Measurements from ENCODE around the gene CDKAL1.

DNA sequence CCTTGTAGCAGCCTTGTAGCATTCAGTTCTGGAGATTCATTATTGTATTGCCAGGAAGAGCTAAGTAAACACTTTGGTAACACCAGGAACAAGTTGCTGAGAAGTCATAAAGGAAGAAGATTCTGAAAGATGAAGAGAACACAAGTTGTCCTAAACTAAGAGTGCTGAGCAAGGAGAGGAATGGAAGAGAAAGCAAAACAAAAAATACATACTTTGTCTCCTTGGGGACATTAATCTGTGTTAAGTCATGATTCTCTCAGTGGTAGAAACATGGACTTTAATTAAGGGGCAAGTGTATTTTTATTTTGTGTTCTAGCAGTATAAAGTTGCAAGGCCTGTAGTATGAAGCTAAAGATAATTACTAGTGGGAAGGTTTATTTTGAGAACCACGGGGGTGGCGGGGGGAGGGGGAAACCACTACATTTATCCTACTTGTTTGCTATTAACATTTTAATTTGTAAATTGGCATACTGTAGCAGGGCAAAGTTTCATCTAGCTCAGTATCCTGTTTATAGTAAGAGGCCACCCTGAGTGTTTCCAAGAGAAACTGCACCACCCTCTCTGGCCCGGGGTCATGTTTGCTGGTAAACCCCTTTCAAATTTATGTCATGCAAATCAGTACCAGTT, 463.0 kb downstream of the CDKAL1 start:
- TF ChIP-seq TCF4 (CRISPR knock-in tag; IDR thresholded peaks at IDR 0.05; ENCODE audit: borderline replicate concordance) (no peak), RARB (CRISPR knock-in tag; IDR thresholded peaks at IDR 0.05) (no peak), TSHZ2 (CRISPR knock-in tag; IDR thresholded peaks at IDR 0.05) (no peak), ZNF565 (CRISPR knock-in tag; conservative IDR thresholded peaks at IDR 0.05; ENCODE audit: low read depth) (no peak), GLIS3 (CRISPR knock-in tag; IDR thresholded peaks at IDR 0.05) (no peak), TOX (CRISPR knock-in tag; IDR thresholded peaks at IDR 0.05; ENCODE audit: borderline replicate concordance) (no peak), ISL1 (CRISPR knock-in tag; IDR thresholded peaks at IDR 0.05) (no peak), ZFP3 (CRISPR knock-in tag; IDR thresholded peaks at IDR 0.05) (no peak)
- TF ChIP-seq, protein P1, sequence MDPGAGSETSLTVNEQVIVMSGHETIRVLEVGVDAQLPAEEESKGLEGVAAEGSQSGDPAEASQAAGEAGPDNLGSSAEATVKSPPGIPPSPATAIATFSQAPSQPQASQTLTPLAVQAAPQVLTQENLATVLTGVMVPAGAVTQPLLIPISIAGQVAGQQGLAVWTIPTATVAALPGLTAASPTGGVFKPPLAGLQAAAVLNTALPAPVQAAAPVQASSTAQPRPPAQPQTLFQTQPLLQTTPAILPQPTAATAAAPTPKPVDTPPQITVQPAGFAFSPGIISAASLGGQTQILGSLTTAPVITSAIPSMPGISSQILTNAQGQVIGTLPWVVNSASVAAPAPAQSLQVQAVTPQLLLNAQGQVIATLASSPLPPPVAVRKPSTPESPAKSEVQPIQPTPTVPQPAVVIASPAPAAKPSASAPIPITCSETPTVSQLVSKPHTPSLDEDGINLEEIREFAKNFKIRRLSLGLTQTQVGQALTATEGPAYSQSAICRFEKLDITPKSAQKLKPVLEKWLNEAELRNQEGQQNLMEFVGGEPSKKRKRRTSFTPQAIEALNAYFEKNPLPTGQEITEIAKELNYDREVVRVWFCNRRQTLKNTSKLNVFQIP (CRISPR knock-in tag; IDR thresholded peaks at IDR 0.05; ENCODE audit: borderline replicate concordance, low read depth), result no peak
- TF ChIP-seq, protein P2, sequence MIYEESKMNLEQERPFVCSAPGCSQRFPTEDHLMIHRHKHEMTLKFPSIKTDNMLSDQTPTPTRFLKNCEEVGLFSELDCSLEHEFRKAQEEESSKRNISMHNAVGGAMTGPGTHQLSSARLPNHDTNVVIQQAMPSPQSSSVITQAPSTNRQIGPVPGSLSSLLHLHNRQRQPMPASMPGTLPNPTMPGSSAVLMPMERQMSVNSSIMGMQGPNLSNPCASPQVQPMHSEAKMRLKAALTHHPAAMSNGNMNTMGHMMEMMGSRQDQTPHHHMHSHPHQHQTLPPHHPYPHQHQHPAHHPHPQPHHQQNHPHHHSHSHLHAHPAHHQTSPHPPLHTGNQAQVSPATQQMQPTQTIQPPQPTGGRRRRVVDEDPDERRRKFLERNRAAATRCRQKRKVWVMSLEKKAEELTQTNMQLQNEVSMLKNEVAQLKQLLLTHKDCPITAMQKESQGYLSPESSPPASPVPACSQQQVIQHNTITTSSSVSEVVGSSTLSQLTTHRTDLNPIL (CRISPR knock-in tag; IDR thresholded peaks at IDR 0.05; ENCODE audit: low read depth), result no peak

Measured in SK-N-SH treated with all-trans-retinoic acid at 6 μM for 48 hours (cell line).